NOMO-1 treated with DMSO at 0.1 percent for 48 hours (cell line): ENCODE results near the gene HUNK.

ENCODE experiments used
- DNase-seq: peaks from one replicate; lab custom pipeline; 2025; ENCODE audit not compliant: unreplicated experiment; lab: John Stamatoyannopoulos, UW

HUNK gene

DNA sequence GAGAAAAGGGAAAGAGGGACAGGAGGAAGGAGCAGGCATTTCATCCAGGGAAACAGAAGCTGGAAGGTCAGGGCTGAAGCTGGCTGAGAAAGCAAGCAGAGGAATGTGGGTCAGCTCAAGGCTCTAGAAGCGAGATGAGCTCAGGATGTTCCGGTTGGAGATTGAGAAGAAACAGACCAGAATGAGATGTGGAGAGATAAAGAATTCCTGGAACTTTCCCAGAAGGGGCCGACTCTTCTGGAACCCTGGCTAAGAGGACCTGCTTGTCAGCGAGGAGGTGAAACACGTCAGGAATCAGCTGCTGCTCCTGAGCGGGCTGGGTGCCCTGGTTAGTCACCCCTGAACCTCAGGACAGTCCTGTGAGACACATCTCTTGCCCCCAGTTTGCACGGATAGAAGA lies 75.9 kb downstream of the HUNK start:
- no peak for DNase-seq

- no peak for DNase-seq
Observed at GRCh38 chr21:31952828-31953227, 80.0 kb downstream of the HUNK start.

DNA sequence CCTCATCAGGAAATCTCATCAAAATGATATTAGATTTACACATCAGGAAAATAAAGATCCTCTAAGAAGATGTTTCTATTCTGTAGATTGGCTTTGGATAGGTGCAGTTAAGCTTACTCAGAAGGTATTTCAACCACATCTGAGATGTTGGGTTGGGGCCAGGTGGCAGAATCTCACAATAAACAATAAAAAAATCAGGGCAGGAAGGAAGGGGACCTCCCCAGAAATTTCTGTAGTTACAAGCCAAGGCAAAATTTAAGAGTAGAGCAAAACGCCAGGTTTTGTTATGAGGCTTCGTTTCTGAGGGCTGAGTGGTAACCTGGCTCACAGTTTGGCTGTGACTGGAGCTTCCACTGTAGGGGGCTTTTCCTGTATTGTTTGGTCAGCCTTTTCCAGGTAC lies 84.8 kb downstream of the HUNK start:
- DNase-seq = no peak

DNA sequence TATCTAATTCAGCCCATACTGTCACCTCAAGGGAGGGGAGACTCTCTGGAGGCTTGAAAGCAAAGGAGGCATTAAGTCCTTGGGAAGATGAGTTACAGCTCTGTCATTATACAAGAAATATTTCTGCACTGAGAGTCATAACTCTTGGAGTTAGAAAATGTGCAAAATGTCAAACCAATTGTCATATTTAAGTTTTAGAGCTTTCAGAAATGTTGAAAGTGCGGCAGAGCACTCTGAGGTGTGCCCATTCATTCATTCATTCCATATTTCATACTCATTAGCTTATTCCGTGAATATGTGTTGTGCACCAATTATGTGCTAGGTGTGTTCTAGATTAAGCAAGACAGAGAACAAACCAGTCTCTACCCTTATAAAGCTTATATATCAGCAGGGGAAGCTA lies 87.1 kb downstream of the HUNK start:
- no peak for DNase-seq

- DNase-seq = no peak
Observed at GRCh38 chr21:31961027-31961426, 88.2 kb downstream of the HUNK start.

GRCh38 chr21:31961704-31962103 lies 88.9 kb downstream of the HUNK start:
- no peak for DNase-seq

- no peak for DNase-seq
Observed at GRCh38 chr21:31964692-31965091, 91.9 kb downstream of the HUNK start.

DNA sequence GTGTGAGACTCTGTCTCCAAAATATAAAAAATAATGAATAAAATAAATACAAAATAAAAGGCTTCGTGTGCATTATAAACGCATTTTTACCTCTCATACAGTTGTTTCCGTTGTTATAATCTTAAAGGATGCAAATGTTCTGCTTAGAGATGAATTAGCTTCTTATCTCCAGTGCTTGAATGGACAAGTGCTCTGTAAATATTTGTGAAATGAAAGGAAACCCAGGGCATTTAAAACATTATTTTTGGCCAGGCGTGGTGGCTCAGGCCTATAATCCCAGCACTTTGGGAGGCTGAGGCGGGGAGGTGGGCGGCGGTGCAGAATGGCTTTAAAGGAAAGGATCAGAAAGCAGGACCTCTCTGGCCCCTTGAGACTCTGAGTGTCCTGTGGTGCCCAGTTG lies 94.5 kb downstream of the HUNK start:
- DNase-seq = no peak

DNA sequence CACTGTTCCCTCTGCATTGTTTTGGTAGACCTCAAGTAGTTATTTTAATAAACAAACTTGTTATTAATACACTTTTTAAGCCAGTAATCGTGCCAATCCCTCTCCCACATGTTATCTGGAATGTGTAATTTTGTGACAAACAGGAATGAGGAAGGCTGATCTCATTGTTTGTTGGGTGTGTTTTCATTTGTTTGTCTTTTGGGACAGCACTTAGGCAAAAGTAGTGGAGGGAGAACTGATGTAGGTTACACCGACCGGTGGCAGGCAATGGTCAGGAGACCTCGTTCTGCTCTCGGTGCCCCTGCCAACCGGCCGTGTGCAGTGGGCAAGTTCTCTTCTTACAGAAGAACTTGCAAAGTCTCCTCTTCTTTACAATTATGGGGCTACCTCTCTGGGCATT lies 99.8 kb downstream of the HUNK start:
- DNase-seq = no peak

GRCh38 chr21:31973402-31973944 lies 100.7 kb downstream of the HUNK start:
- no peak for DNase-seq

DNA sequence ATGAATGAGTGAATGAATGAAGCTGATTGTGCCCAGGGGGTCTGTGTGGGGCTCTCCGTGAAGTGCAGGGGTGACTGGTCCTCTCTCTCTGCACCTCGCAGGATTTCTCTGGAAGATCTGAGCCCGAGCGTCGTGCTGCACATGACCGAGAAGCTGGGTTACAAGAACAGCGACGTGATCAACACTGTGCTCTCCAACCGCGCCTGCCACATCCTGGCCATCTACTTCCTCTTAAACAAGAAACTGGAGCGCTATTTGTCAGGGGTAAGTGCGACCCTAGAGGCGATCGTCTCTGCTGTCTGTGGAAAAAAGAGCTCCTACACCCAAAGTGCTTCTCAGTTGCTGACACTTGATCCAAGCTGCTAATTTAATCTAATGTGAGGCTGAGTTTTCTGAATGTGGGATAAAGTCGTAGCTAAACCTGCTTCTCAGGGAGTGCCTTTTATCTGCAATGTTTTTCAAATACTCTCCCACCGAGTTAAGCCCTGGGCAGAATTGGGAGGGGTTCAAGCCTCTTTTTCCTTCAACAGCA lies 101.7 kb downstream of the HUNK start:
- peak; percentile 56 for DNase-seq

DNA sequence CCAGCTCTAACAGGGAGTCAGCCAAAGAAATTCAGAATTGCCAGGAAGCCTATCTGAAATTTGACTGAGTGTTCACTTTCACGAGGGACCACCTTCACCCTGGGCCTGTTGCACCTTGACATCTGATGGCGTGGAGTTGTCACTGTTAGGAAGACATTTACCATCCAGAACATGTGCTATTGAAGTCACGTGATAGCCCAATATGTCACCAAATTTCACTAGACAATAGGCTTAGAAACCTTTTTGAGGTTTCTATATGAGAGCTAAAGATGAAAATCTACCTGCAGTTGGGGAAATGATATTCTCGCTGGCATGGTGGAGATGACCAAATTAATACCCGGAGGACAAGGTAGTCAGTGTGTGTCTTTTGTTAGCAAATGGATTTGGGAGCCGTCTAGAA lies 102.7 kb downstream of the HUNK start:
- no peak for DNase-seq

DNA sequence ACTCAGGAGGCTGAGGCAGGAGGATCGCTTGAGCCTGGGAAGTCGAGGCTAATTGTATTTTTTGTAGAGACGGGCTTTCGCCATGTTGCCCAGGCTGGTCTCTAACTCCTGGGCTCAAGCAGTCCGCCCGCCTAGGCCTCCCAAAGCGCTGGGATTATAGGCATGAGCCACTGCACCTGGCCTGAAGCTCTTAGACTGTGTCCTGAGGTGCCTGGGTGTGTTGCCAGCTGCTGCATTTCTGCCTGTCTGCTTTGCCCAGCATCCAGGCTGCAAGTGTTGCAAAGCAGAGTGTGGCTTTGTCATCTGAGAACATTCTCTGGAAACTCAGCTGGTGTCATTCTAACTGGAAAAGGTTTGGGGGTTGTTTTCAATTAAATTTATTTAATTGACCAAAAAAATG lies 105.0 kb downstream of the HUNK start:
- no peak for DNase-seq

DNA sequence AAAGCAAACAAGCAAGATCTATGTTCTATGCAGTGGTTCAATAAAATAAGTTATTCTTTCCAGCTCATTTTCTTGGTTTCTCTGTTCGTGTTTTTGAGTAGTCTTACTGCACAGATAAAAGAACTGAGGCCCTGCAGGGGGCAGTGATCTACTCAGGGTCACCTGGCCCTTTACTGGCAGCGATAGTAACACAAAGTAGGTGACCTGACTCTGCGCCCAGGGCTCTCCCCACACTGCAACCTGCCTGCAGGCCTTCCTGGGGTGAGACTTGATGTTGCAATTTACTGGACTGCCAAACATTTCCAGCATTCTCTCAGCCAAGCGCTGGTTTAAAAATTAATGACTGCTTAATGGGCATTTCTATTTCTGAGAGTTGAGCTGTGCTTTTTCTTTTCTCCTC lies 110.3 kb downstream of the HUNK start:
- DNase-seq = no peak

- DNase-seq = no peak
Observed at GRCh38 chr21:31983554-31983953, 110.7 kb downstream of the HUNK start.

DNA sequence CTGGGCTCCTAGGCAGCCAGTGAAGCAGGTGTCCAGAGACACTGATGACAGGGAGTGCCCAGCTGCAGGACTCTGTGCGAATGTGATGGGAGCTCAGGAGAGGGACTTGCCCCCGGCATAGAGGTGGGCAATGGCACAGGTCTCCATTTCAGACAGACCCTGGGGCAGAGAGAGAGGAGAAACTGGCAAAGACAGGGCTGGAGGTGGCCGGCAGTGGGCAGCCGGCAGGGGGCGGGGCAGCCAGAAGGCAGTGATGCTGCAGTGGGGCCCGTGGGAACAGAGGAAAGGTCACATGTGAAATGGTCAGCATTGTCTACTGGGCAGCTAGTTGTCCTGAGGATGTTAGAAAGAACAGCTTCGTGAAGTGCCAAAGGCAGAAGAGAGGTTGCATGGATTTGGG lies 112.6 kb downstream of the HUNK start:
- no peak for DNase-seq

- DNase-seq = no peak
Observed at GRCh38 chr21:31986035-31986856, 113.4 kb downstream of the HUNK start.

DNA sequence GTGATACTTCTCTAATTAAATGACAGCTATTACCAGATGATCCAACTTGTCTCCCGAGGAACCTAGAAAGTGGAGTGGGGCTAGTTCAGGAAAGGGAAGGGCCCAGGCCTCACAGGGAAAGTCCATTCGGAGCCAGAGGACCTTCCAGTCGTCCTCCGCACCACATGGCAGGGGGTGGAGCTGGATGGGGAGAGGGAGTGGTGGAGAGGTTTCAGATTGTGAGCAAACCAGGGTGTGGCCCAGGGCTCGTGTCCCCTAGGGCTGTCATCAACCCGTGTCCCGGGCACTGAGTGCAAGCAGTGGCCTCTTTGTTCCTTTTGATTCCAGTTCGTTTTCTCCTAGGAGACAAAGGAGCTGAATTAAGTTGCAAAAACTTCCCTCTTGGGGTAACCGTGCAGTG lies 114.9 kb downstream of the HUNK start:
- no peak for DNase-seq

GRCh38 chr21:31988492-31989290 lies 115.9 kb downstream of the HUNK start:
- DNase-seq = no peak

GRCh38 chr21:31991356-31992331 lies 118.8 kb downstream of the HUNK start:
- no peak for DNase-seq

GRCh38 chr21:31992391-31992790 lies 119.6 kb downstream of the HUNK start:
- DNase-seq = no peak
